H1 (cell line): ENCODE measurements around the gene COL8A1. TPM values are rescaled to one million over a fixed set of nuclear protein-coding genes. Genes with fewer than 3 reads are reported as not detected.

Source experiments
- CTCF ChIA-PET: fragments of 300-600 bp; sonication (Branson Sonifier 250); formaldehyde crosslinking; loops from one replicate; lab custom pipeline; 2021; ENCODE audit not compliant: partially characterized antibody; lab: Charles Lee
- POLR2A ChIA-PET: fragments of 300-600 bp; sonication (Branson Sonifier 250); formaldehyde crosslinking; loops from one replicate; lab custom pipeline; 2021; ENCODE audit warnings: inconsistent platforms; ENCODE audit not compliant: partially characterized antibody; lab: Charles Lee
- DNase-seq, 2 experiments: peaks; one replicate each; pipeline versions ENCODE4 v3.0.0 to v3.0.0-alpha.2; 2010 to 2022; ENCODE audit warnings: low spot score in 2 of 2, low read depth in 1 of 2, mixed read lengths in 1 of 2
- FAIRE-seq: peaks from 2 replicates; lab custom pipeline; 2011; peaks lifted over from hg19 to GRCh38; lab: Jason Lieb, UNC
- H2AFZ ChIP-seq: 2 replicates; pipeline ENCODE4 v1.8.1; 2012; ENCODE audit warnings: low read length, inconsistent platforms
- H2AK5ac ChIP-seq: 2 replicates; pipeline ENCODE4 v1.6.1; 2013; ENCODE audit warnings: low read depth, low read length
- H2BK120ac ChIP-seq: replicated peaks from 2 replicates; pipeline ENCODE3; 2013; ENCODE audit warnings: low read depth, low read length, inconsistent platforms
- H2BK12ac ChIP-seq: 2 replicates; pipeline ENCODE4 v1.6.1; 2013; ENCODE audit warnings: low read depth, low read length
- H2BK15ac ChIP-seq: 2 replicates; pipeline ENCODE4 v1.6.1; 2013; ENCODE audit warnings: low read length
- H2BK20ac ChIP-seq: 2 replicates; pipeline ENCODE4 v1.6.1; 2013; ENCODE audit warnings: low read length
- H2BK5ac ChIP-seq: 2 replicates; pipeline ENCODE4 v1.6.1; 2013; ENCODE audit warnings: low read depth, low read length
- H3K14ac ChIP-seq: 2 replicates; pipeline ENCODE4 v1.6.1; 2013; ENCODE audit warnings: inconsistent platforms; ENCODE audit not compliant: insufficient read length
- H3K18ac ChIP-seq: 2 replicates; pipeline ENCODE4 v1.6.1; 2013; ENCODE audit warnings: low read length; ENCODE audit errors: extremely low read depth
- H3K23ac ChIP-seq: 2 replicates; pipeline ENCODE4 v1.6.1; 2013; ENCODE audit warnings: inconsistent platforms; ENCODE audit not compliant: insufficient read length
- H3K23me2 ChIP-seq: 2 replicates; pipeline ENCODE4 v1.6.1; 2013; ENCODE audit warnings: low read depth, low read length
- H3K27ac ChIP-seq: 2 replicates; pipeline ENCODE4 v1.6.1; 2011; ENCODE audit warnings: low read depth, low read length, inconsistent platforms
- H3K27me3 ChIP-seq, 4 experiments: replicated peaks in 1 of 4; 1 replicate in 1 of 4; 2 replicates in 3 of 4; pipeline versions ENCODE4 v1.6.1 to v1.8.1; 2011 to 2013; ENCODE audit warnings: low read length in 3 of 4, mild to moderate bottlenecking in 3 of 4, inconsistent platforms in 2 of 4, mixed read lengths in 2 of 4, moderate library complexity in 1 of 4; ENCODE audit not compliant: control insufficient read depth in 3 of 4, insufficient read depth in 3 of 4; ENCODE audit errors: extremely low read depth in 1 of 4
- H3K36me3 ChIP-seq, 4 experiments: 2 replicates each; pipeline versions ENCODE4 v1.6.1 to v1.8.1; 2011 to 2013; ENCODE audit warnings: mild to moderate bottlenecking in 4 of 4, low read length in 3 of 4, moderate library complexity in 2 of 4, control low read depth in 1 of 4, inconsistent platforms in 1 of 4; ENCODE audit not compliant: insufficient read depth in 4 of 4, control insufficient read depth in 2 of 4
- H3K4ac ChIP-seq: replicated peaks from 2 replicates; pipeline ENCODE3; 2013; ENCODE audit warnings: low read length, low read depth, mixed read lengths, inconsistent platforms; ENCODE audit not compliant: insufficient read length
- H3K4me1 ChIP-seq, 4 experiments: replicated peaks in 1 of 4; 1 replicate in 1 of 4; 2 replicates in 3 of 4; pipeline versions ENCODE4 v1.6.1 to v1.8.1; 2011 to 2013; ENCODE audit warnings: low read length in 3 of 4, inconsistent platforms in 2 of 4, mixed read lengths in 1 of 4; ENCODE audit not compliant: insufficient read depth in 4 of 4, control insufficient read depth in 3 of 4
- H3K4me2 ChIP-seq, 2 experiments: 2 replicates each; pipeline versions ENCODE4 v1.6.1 to v1.8.1; 2011 to 2013; ENCODE audit warnings: low read depth in 2 of 2, low read length in 2 of 2, control low read depth in 1 of 2, inconsistent platforms in 1 of 2, mild to moderate bottlenecking in 1 of 2; ENCODE audit not compliant: insufficient read depth in 1 of 2
- H3K4me3 ChIP-seq, 4 experiments: fragments of 200-600, 300-600 bp in 1 of 4; sonication (generic), shearing (Covaris generic), sonication (Bioruptor Twin) in 1 of 4; 2 replicates each; pipeline versions ENCODE4 v1.5.1 to v1.8.1; 2011 to 2016; ENCODE audit warnings: low read length in 4 of 4, low read depth in 3 of 4, control low read depth in 2 of 4, inconsistent platforms in 2 of 4, mild to moderate bottlenecking in 2 of 4, mixed read lengths in 1 of 4, moderate library complexity in 1 of 4; ENCODE audit not compliant: insufficient read depth in 2 of 4; ENCODE audit errors: extremely low read depth in 1 of 4
- H3K56ac ChIP-seq: replicated peaks from 2 replicates; pipeline ENCODE3; 2013; ENCODE audit warnings: low read depth, mild to moderate bottlenecking, mixed read lengths, low read length, inconsistent platforms; ENCODE audit not compliant: insufficient read length
- H3K79me1 ChIP-seq: 2 replicates; pipeline ENCODE4 v1.6.1; 2013; ENCODE audit warnings: low read depth, low read length, control low read depth
- H3K79me2 ChIP-seq, 2 experiments: 2 replicates each; pipeline versions ENCODE4 v1.6.1 to v1.8.1; 2012 to 2013; ENCODE audit warnings: low read length in 2 of 2, mild to moderate bottlenecking in 2 of 2, inconsistent platforms in 1 of 2; ENCODE audit not compliant: insufficient read depth in 2 of 2, control insufficient read depth in 1 of 2
- H3K9ac ChIP-seq, 4 experiments: replicated peaks in 1 of 4; 1 replicate in 1 of 4; 2 replicates in 3 of 4; pipeline versions ENCODE4 v1.6.1 to v1.8.1; 2011 to 2013; ENCODE audit warnings: low read depth in 3 of 4, low read length in 3 of 4, control low read depth in 2 of 4, mild to moderate bottlenecking in 2 of 4, moderate library complexity in 2 of 4, inconsistent platforms in 1 of 4; ENCODE audit errors: extremely low read depth in 1 of 4
- H3K9me3 ChIP-seq, 2 experiments: 2 replicates each; pipeline versions ENCODE4 v1.6.1 to v1.8.1; 2012 to 2013; ENCODE audit warnings: mild to moderate bottlenecking in 2 of 2, moderate library complexity in 2 of 2, control low read depth in 1 of 2, inconsistent platforms in 1 of 2, low read depth in 1 of 2, low read length in 1 of 2, mixed read lengths in 1 of 2; ENCODE audit not compliant: insufficient read depth in 2 of 2
- H4K20me1 ChIP-seq, 2 experiments: replicated peaks in 1 of 2; 2 replicates each; pipeline versions ENCODE3 to v1.8.1; 2011 to 2013; ENCODE audit warnings: inconsistent platforms in 2 of 2, low read length in 2 of 2, mild to moderate bottlenecking in 1 of 2; ENCODE audit not compliant: insufficient read depth in 2 of 2, control insufficient read depth in 1 of 2
- H4K5ac ChIP-seq: 2 replicates; pipeline ENCODE4 v1.6.1; 2013; ENCODE audit warnings: low read length, low read depth, mixed read lengths, inconsistent platforms; ENCODE audit not compliant: insufficient read length
- H4K8ac ChIP-seq: 2 replicates; pipeline ENCODE4 v1.8.0; 2013; ENCODE audit warnings: mild to moderate bottlenecking, moderate library complexity, low read length, inconsistent platforms; ENCODE audit not compliant: insufficient read depth; ENCODE audit errors: extremely low read depth
- H4K91ac ChIP-seq: replicated peaks from 2 replicates; pipeline ENCODE3; 2013; ENCODE audit warnings: low read length, mixed read lengths, inconsistent platforms; ENCODE audit not compliant: insufficient read length
- BCL11A ChIP-seq, 2 experiments: IDR thresholded peaks; one replicate each; pipeline ENCODE4 v1.6.1; 2011; ENCODE audit warnings: low read depth in 2 of 2, low read length in 2 of 2, mild to moderate bottlenecking in 2 of 2
- CBX5 ChIP-seq: fragments of 300-800, 300-1000 bp; sonication (generic); IDR thresholded peaks from 2 replicates; pipeline ENCODE4 v1.7.1; 2016; ENCODE audit warnings: antibody characterized with exemption, low read length, low read depth
- CBX8 ChIP-seq: fragments of 300-800, 300-1000 bp; sonication (generic); IDR thresholded peaks from 2 replicates; pipeline ENCODE4 v1.7.1; 2016; ENCODE audit warnings: low read depth, low read length, borderline replicate concordance
- CHD2 ChIP-seq: IDR thresholded peaks from 2 replicates; pipeline ENCODE4 v1.6.1; 2012; ENCODE audit warnings: low read length, improper control_type of control experiment
- HDAC6 ChIP-seq: IDR thresholded peaks from one replicate; pipeline ENCODE4 v1.7.1; 2012; ENCODE audit warnings: low read depth, mild to moderate bottlenecking, inconsistent platforms, low read length, moderate library complexity
- SP4 ChIP-seq: IDR thresholded peaks from 2 replicates; pipeline ENCODE4 v1.6.1; 2012; ENCODE audit warnings: low read length, inconsistent platforms
- WGBS, 2 experiments: shearing (Covaris generic) in 1 of 2; methylation state at CpG; one replicate each; pipeline versions ENCODE4 v1.1.6 to v1.1.7; 2013 to 2015; ENCODE audit warnings: low lambda C conversion rate in 2 of 2, mixed read lengths in 2 of 2, inconsistent platforms in 1 of 2, low coverage in 1 of 2, missing lambda C conversion rate in 1 of 2; ENCODE audit not compliant: insufficient replicate concordance in 2 of 2, insufficient coverage in 1 of 2, insufficient read length in 1 of 2; ENCODE audit errors: extremely low coverage in 1 of 2, missing lambda C conversion rate in 1 of 2; 5-methylcytosine and 5-hydroxymethylcytosine counted together
- polyA plus RNA-seq, 7 experiments: library from polyadenylated mRNA; depleted of rRNA in 3 of 7; stranded (reverse) in 5 of 7; unstranded in 2 of 7; fragments of >200 nt in 5 of 7; fragments of 200-250 nt in 2 of 7; gene quantifications; 1 replicate in 5 of 7; 2 replicates in 1 of 7; 4 replicates in 1 of 7; pipeline versions ENCODE4 v1.2.1 to v1.2.3, GENCODE V29; 2011 to 2013; ENCODE audit warnings: missing spikeins in 2 of 7, mixed read lengths in 2 of 7
- total RNA-seq: library from RNA; stranded (reverse); fragmentation: NEBNext Ultra II Directional; extraction: Animal tissue kit (Norgen Biotek cat#: 25700); gene quantifications from 2 replicates; pipeline ENCODE4 v1.2.1, GENCODE V29; 2021

The COL8A1 gene
- total and polyA plus RNA-seq, 2 of the 8 experiments (the other 6 are each of a cell fraction or from before 2014, with no cell fraction given) = 0.21 to 1.2 TPM

DNA sequence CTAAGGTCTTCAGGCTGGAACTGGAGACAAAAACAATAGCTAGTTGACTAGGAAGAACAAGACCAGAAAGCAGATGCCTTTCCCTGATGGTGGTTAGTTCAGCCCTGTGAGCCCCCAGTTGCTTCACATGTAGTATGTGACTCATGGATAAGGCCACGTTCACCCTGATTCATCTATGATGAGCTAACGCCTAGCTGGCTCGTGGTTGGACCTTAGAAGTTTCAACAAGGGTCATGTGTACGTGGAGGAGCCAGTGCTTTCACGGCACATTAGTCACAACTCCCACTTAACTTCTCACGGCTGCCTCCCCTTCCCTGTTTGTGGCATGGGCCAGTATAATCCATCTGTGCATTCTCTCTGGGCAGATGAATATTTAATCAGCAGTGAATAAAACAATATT is 20.6 kb downstream of the COL8A1 start:
- no peak for FAIRE-seq
- Histone ChIP-seq H3K27me3 (no peaks in the 10 kb centered on the region), H3K4me2 (no peak overlapping the region), H2BK120ac (no peak overlapping the region), H3K79me2 (no peaks in the 10 kb centered on the region), H3K9ac (no peak overlapping the region), H3K4me3 (no peak overlapping the region), H4K91ac (no peak overlapping the region), H3K23ac (no peak overlapping the region), H3K9me3 (no peaks in the 10 kb centered on the region), H2BK5ac (no peak overlapping the region), H2BK12ac (no peak overlapping the region), H4K5ac (no peak overlapping the region), H4K8ac (no peak overlapping the region), H4K20me1 (no peaks in the 10 kb centered on the region), H2AK5ac (no peak overlapping the region), H3K14ac (no peak overlapping the region), H3K27ac (no peak overlapping the region), H3K56ac (no peak overlapping the region), H2AFZ (0 out of 2 replicates have a peak overlapping the region, but pooled peaks have one; percentile 56), H3K4me1 (peaks cover 0 to 3% (median 1%) of the 10 kb centered on the region in 4 experiments; a peak in 1 of 7 replicates), H3K36me3 (no peaks in the 10 kb centered on the region), H2BK20ac (peak overlapping the region; percentile 35; the same call in 1 of the 2 replicates), H3K23me2 (no peaks in the 10 kb centered on the region), H3K18ac (no peak overlapping the region), H2BK15ac (no peak overlapping the region), H3K4ac (no peak overlapping the region), H3K79me1 (no peaks in the 10 kb centered on the region)
- ChIA-PET POLR2A (no interaction called here), CTCF (interaction anchor here (0.8 to 9.1 kb wide), 4 partner anchors 9 to 23 kb away, joined by 3 to 49 read pairs (median 4); no protein-coding TSS in a partner anchor)
- DNase-seq = no peak
- no peak for TF ChIP-seq CHD2
- TF ChIP-seq HDAC6 = no peak
- no peak for TF ChIP-seq CBX5
- TF ChIP-seq CBX8 = no peak
- no peak for TF ChIP-seq SP4
- no peak for TF ChIP-seq BCL11A (IDR thresholded peaks at IDR 0.05; ENCODE audit: low read depth in 2 of 2, low read length in 2 of 2)
- 89% methylated on average over 6 of the region's 6 CpGs; no CpG with 5 or more reads in 1 of the 2 experiments for WGBS, 2 experiments
